Activated CD8-positive, alpha-beta T cell treated with anti-CD3 and anti-CD28 coated beads, Interleukin-2, amount 10 ng/mL, durations not matched to agents 7 days and 5 days (primary cell): ENCODE measurements around the gene VCL. TPM values are rescaled to one million over a fixed set of nuclear protein-coding genes. Genes with fewer than 3 reads are reported as not detected.

Experiments
- ATAC-seq: fragments of 150-1000 bp; cut with Tn5 transposase; one replicate; pipeline ENCODE4 v1.10.0; 2021; ENCODE audit warnings: moderate library complexity
- CTCF ChIA-PET: fragments of 350-600 bp; sonication (Branson Sonifier 250); formaldehyde crosslinking; loops from one replicate; lab custom pipeline; 2021; ENCODE audit warnings: antibody characterized with exemption; lab: Charles Lee
- POLR2A ChIA-PET: fragments of 350-600 bp; sonication (Branson Sonifier 250); formaldehyde crosslinking; loops from one replicate; lab custom pipeline; 2021; ENCODE audit warnings: antibody characterized with exemption; lab: Charles Lee
- DNase-seq: peaks from one replicate; pipeline ENCODE4 v3.0.0-alpha.2; 2020
- H3K27ac Mint-ChIP-seq: one replicate; pipeline ENCODE4 v1.8.0; 2021; ENCODE audit warnings: mild to moderate bottlenecking, mixed read lengths
- H3K27me3 Mint-ChIP-seq: one replicate; pipeline ENCODE4 v1.8.0; 2021; ENCODE audit warnings: low read depth, mixed read lengths
- H3K36me3 Mint-ChIP-seq: one replicate; pipeline ENCODE4 v1.8.0; 2021; ENCODE audit warnings: low read depth, mixed read lengths
- H3K4me1 Mint-ChIP-seq: one replicate; pipeline ENCODE4 v1.8.0; 2021; ENCODE audit warnings: low read depth, mixed read lengths
- H3K4me3 Mint-ChIP-seq: one replicate; pipeline ENCODE4 v1.8.0; 2021; ENCODE audit warnings: mild to moderate bottlenecking, mixed read lengths
- H3K9me3 Mint-ChIP-seq: one replicate; pipeline ENCODE4 v1.8.0; 2022; ENCODE audit warnings: mixed read lengths; ENCODE audit not compliant: insufficient read depth
- total RNA-seq, 2 experiments: library from RNA; stranded (reverse); gene quantifications; one replicate each; pipeline ENCODE4 v1.2.3, GENCODE V29; 2021

The VCL gene
- total RNA-seq: 10 to 100 TPM; 31.2 to 33.2 TPM

DNA sequence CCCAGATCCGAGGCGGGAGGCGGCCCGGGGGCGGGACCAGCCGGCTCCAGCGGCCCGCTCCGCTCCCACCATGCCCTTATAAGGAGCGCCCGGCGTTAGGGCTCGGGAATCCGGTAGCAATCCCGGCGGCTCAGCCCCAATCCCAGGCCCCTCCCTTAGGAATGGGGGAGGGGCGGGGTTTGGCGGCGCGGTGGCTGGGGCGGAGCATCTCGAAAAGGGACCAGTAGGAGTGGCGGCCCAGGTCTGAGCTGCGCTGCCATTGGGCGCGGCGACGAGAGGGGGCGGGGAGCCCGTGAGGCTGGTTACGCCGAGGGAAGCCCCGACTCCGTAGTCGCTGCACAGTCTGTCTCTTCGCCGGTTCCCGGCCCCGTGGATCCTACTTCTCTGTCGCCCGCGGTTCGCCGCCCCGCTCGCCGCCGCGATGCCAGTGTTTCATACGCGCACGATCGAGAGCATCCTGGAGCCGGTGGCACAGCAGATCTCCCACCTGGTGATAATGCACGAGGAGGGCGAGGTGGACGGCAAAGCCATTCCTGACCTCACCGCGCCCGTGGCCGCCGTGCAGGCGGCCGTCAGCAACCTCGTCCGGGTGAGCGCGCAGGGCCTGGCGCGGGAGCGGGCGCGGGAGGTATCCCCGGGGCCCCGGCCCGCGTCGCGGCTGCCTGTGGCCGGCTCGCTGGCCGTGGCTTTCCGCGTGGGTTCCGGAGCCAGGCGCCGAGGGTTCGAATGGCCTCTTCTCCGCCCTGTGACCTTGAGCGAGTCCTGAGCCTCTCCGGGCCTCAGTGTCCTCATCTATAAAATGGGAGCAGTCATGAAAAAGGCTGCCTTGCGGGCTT lies at the start of gene VCL:
VCL (plus strand) TSS at position 330 of the 836 bp plus-strand sequence; CDS start at position 422, 92 bp downstream.
- peak within 1 kb of the TSS; percentile 94 for H3K27ac Mint-ChIP-seq
- H3K9me3 Mint-ChIP-seq: no peaks in the 10 kb centered on the region
- peak within 1 kb of the TSS; percentile 90 for H3K4me3 Mint-ChIP-seq
- peaks cover 15% of the 10 kb centered on the region for H3K36me3 Mint-ChIP-seq
- ChIA-PET CTCF (interaction anchor here (1.0 to 1.5 kb wide), 2 partner anchors 41 to 112 kb away, joined by 4 read pairs; no protein-coding TSS in a partner anchor), POLR2A (interaction anchor here (0.8 to 1.4 kb wide), 2 partner anchors 14 to 41 kb away, joined by 3 read pairs; no protein-coding TSS in a partner anchor)
- ATAC-seq (peak; percentile 100), DNase-seq (peak; percentile 96)
- H3K4me1 Mint-ChIP-seq: peaks cover 49% of the 10 kb centered on the region
- H3K27me3 Mint-ChIP-seq: peaks cover 4% of the 10 kb centered on the region

DNA sequence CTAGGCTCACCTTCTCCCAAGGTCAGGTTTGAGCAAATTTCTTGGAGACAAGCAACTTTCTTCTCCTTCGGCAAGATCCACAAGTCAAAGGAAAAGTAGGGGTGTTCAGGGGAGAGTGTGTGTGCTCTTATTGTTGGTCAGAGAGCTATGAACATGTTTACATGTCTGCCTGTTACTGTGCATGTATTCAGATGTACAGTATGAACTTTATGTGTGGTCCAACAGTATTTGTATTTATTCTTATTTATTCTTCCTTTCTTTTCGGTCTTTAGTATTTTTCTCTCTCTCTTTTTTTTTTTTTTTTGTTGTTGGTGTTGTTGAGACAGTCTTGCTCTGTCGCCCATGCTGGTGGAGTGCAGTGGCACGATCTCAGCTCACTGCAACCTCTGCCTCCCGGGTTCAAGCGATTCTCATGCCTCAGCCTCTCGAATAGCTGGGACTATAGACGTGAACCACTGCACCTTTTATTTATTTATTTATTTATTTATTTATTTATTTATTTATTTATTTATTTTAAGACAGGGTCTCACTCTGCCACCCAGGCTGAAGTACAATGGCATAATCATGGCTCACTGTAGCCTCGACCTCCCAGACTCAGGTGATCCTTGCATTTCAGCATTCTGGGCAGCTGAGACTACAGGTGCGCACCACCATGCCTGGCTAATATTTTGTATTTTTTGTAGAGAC lies 48.8 kb upstream of the VCL start:
- H3K4me3 Mint-ChIP-seq: no peak overlapping the region
- CTCF ChIA-PET: interaction anchor here (1.5 kb wide), 1 partner anchor 63 kb away, joined by 3 read pairs; no protein-coding TSS in a partner anchor
- POLR2A ChIA-PET: no interaction called here
- H3K27ac Mint-ChIP-seq: no peak overlapping the region
- H3K4me1 Mint-ChIP-seq: peaks cover 9% of the 10 kb centered on the region
- ATAC-seq: no peak
- no peaks in the 10 kb centered on the region for H3K9me3 Mint-ChIP-seq
- DNase-seq: no peak
- peaks cover 17% of the 10 kb centered on the region for H3K27me3 Mint-ChIP-seq
- H3K36me3 Mint-ChIP-seq: no peaks in the 10 kb centered on the region

DNA sequence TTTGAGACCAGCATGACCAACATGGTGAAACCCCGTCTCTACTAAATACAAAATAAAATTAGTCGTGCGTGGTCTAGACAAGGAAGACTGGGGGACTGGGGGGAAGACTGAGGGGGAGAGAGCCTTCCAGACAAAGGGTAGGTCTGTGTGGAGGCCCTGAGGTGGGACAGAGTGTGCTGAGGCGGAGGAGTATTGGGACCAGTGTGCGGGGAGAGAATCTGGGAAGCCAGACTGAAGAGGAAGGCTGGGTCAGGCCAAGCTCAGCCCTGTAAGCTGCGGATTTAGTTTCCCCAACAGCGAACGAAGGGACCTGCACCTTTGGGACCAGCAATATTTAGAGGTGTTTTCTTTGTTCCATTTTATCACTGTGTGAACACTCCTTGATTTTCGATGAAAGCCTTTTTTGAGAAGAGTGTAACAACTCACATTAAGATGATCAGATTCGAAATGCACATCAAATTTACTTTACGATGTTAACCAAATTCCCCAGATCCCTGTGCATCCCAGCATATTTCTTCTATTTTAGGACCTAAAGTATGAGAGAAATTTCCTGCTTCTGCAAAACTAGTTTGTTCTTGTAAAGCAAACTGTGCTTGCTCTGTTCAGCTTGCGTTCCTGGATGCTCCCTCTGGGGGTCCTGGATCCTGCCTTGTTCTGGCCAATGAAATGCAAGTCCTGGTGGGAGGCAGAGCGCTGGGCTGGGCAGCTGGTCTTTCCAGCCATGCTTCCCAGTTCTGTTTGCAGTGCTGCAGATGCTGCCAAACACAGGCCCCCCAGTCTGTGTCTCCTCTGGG lies 47.6 kb upstream of the VCL start:
- ATAC-seq (no peak), DNase-seq (no peak)
- CTCF ChIA-PET: interaction anchor here (0.6 to 1.5 kb wide), 2 partner anchors 64 to 102 kb away, joined by 3 read pairs; no protein-coding TSS in a partner anchor
- POLR2A ChIA-PET: no interaction called here
- Mint-ChIP-seq H3K27ac (no peak overlapping the region), H3K9me3 (no peaks in the 10 kb centered on the region), H3K4me3 (no peak overlapping the region), H3K36me3 (no peaks in the 10 kb centered on the region), H3K4me1 (peaks cover 13% of the 10 kb centered on the region), H3K27me3 (peaks cover 13% of the 10 kb centered on the region)

DNA sequence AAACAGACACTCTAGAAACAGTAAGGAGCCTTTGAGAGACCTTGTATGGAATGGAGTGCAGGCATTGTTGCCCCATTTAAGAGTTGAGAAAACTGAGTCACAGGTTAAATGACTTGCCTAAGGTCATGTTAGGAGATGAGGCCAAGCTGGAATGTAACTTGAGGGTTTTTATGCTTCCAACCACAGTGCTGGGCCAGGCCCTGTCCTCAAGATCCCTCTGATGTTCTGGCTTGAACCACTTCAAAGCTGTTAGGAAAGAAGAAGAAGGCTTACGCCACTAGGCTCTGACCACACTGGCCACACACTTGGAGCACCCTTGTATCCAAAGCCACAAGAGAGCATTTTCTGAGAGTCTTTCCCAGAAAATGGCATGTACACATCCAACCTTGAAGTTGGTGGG lies 44.3 kb upstream of the VCL start:
- no peak for ATAC-seq

GRCh38 chr10:73954737-73955136 lies 43.2 kb upstream of the VCL start:
- ATAC-seq: no peak
- no peak for DNase-seq
- Mint-ChIP-seq H3K27me3 (no peaks in the 10 kb centered on the region), H3K4me1 (peaks cover 46% of the 10 kb centered on the region), H3K27ac (no peak overlapping the region), H3K4me3 (no peak overlapping the region), H3K9me3 (no peaks in the 10 kb centered on the region), H3K36me3 (no peaks in the 10 kb centered on the region)
- CTCF ChIA-PET: interaction anchor here (0.9 to 2.2 kb wide), 2 partner anchors 69 to 126 kb away, joined by 3 to 12 read pairs; no protein-coding TSS in a partner anchor
- POLR2A ChIA-PET: no interaction called here

More for the DNA sequence above, 44.3 kb upstream of the VCL start:
- no peaks in the 10 kb centered on the region for H3K36me3 Mint-ChIP-seq
- DNase-seq: no peak
- H3K4me3 Mint-ChIP-seq: no peak overlapping the region
- H3K9me3 Mint-ChIP-seq: no peaks in the 10 kb centered on the region
- no peak overlapping the region for H3K27ac Mint-ChIP-seq
- H3K4me1 Mint-ChIP-seq: peaks cover 36% of the 10 kb centered on the region
- POLR2A ChIA-PET: no interaction called here
- H3K27me3 Mint-ChIP-seq: no peaks in the 10 kb centered on the region
- CTCF ChIA-PET: interaction anchor here (0.6 to 3.4 kb wide), 8 partner anchors 9 to 150 kb away, joined by 3 to 15 read pairs (median 3); no protein-coding TSS in a partner anchor

- Mint-ChIP-seq H3K27ac (peak overlapping the region; percentile 74), H3K36me3 (no peaks in the 10 kb centered on the region), H3K9me3 (no peaks in the 10 kb centered on the region), H3K27me3 (no peaks in the 10 kb centered on the region), H3K4me1 (peaks cover 53% of the 10 kb centered on the region), H3K4me3 (no peak overlapping the region)
- ATAC-seq (no peak), DNase-seq (no peak)
- ChIA-PET CTCF (interaction anchor here (0.6 to 2.3 kb wide), 14 partner anchors 15 to 152 kb away, joined by 3 to 32 read pairs (median 5); no protein-coding TSS in a partner anchor), POLR2A (no interaction called here)
These were observed 42.2 kb upstream of the VCL start for GRCh38 chr10:73955719-73956118.

- H3K9me3 Mint-ChIP-seq: no peaks in the 10 kb centered on the region
- ChIA-PET CTCF (interaction anchor here (0.5 to 3.0 kb wide), 43 partner anchors 11 to 213 kb away, joined by 3 to 36 read pairs (median 4); partner anchors contain the start of genes SEC24C and VCL), POLR2A (interaction anchor here (0.5 to 1.4 kb wide), 3 partner anchors 16 to 41 kb away, joined by 3 read pairs; partner anchors contain the start of gene VCL)
- peak overlapping the region; percentile 60 for H3K4me3 Mint-ChIP-seq
- peaks cover 2% of the 10 kb centered on the region for H3K27me3 Mint-ChIP-seq
- peak; percentile 76 for ATAC-seq
- no peaks in the 10 kb centered on the region for H3K36me3 Mint-ChIP-seq
- peak; percentile 62 for DNase-seq
- H3K4me1 Mint-ChIP-seq: peaks cover 53% of the 10 kb centered on the region
- peak overlapping the region; percentile 89 for H3K27ac Mint-ChIP-seq
These were observed 41.2 kb upstream of the VCL start for GRCh38 chr10:73956476-73957359.

DNA sequence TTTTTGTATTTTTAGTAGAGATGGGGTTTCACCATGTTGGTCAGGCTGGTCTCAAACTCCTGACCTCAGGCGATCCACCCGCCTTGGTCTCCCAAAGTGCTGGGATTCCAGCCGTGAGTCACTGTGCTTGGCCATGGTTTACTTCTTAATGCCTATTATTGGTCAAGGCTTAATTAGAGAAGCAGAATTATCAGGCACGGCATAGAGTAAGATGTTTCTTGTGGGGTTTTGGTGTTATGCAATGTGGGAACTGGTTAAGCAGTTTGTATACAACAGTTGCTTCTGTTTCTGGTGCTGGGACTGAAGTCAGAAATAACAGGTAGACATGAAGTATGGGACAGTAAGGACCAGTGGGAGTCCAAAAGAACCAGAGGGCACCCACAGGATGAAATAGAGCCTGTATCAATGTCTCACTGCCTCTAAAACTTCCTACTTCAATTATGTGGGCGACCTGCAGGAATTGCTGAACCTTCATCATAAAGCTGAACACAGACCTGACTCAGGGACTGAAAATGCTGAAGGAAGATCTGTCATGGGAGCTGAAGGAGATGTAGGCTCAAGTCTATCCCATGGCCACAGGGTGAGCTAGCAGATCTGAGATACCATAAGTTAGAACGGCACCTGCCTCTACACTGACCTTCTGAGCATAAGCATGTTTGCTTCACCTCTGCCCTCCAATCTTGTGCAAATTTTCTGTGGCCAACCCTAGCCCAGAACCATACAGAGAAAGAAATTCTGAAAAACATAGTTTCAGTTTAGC lies 38.3 kb upstream of the VCL start:
- no peaks in the 10 kb centered on the region for H3K36me3 Mint-ChIP-seq
- ChIA-PET CTCF (interaction anchor here (0.6 to 1.6 kb wide), 7 partner anchors 19 to 879 kb away, joined by 3 to 10 read pairs (median 4); no protein-coding TSS in a partner anchor), POLR2A (interaction anchor here (0.6 kb wide), 1 partner anchor 1147 kb away, joined by 3 read pairs; no protein-coding TSS in a partner anchor)
- peaks cover 44% of the 10 kb centered on the region for H3K4me1 Mint-ChIP-seq
- H3K27me3 Mint-ChIP-seq: peaks cover 2% of the 10 kb centered on the region
- peak overlapping the region; percentile 56 for H3K27ac Mint-ChIP-seq
- no peak overlapping the region for H3K4me3 Mint-ChIP-seq
- no peak for ATAC-seq
- no peaks in the 10 kb centered on the region for H3K9me3 Mint-ChIP-seq
- DNase-seq: no peak

DNA sequence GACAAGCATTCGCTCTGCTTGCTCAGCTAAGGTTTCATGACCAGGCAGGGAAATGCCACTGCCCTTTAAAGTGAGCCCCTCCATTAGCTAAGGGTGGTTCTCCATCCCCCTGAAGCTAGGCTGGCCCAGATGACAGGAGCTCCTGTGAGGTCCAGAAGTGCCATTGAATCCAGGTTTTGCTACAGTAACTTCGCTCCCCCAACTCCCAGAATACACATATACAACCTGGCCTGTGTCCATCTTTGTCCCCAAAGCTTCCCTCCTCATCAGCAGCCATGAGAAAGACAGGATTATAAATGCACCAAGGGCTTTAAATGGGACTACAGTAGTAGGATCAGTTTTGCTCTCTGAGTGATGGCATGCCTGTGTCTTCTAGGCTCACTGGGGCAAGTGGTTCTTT lies 35.5 kb upstream of the VCL start:
- no peak for ATAC-seq
- Mint-ChIP-seq H3K4me3 (no peak overlapping the region), H3K27ac (no peak overlapping the region), H3K4me1 (peaks cover 20% of the 10 kb centered on the region), H3K36me3 (no peaks in the 10 kb centered on the region), H3K9me3 (no peaks in the 10 kb centered on the region), H3K27me3 (peaks cover 6% of the 10 kb centered on the region)
- POLR2A ChIA-PET: no interaction called here
- DNase-seq: no peak
- CTCF ChIA-PET: interaction anchor here (1.3 kb wide), 1 partner anchor 9 kb away, joined by 3 read pairs; no protein-coding TSS in a partner anchor
